GM19467 (cell line): Measurements from ENCODE around the gene SPAG17.

Experiments
- ATAC-seq: cut with Tn5 transposase; IDR thresholded peaks from one replicate; pipeline ENCODE4 v1.9.1; 2021; ENCODE audit warnings: mild to moderate bottlenecking, moderate library complexity; ENCODE audit not compliant: unreplicated experiment

SPAG17 gene

GRCh38 chr1:118122234-118123004 is 62.6 kb downstream of the SPAG17 start:
- no peak for ATAC-seq

GRCh38 chr1:118118873-118119463 is 66.1 kb downstream of the SPAG17 start:
- ATAC-seq: no peak

- no peak for ATAC-seq
Measured at GRCh38 chr1:118118469-118118868, 66.6 kb downstream of the SPAG17 start.

- no peak for ATAC-seq
Measured at GRCh38 chr1:118117521-118117920, 67.5 kb downstream of the SPAG17 start.

- no peak for ATAC-seq
Measured at GRCh38 chr1:118116909-118117308, 68.1 kb downstream of the SPAG17 start.

GRCh38 chr1:118116401-118116800 is 68.6 kb downstream of the SPAG17 start:
- ATAC-seq: no peak

- no peak for ATAC-seq
Measured at GRCh38 chr1:118115567-118116295, 69.3 kb downstream of the SPAG17 start.

GRCh38 chr1:118113261-118113660 is 71.8 kb downstream of the SPAG17 start:
- no peak for ATAC-seq

GRCh38 chr1:118110580-118110979 is 74.4 kb downstream of the SPAG17 start:
- ATAC-seq: no peak

- ATAC-seq: no peak
Measured at GRCh38 chr1:118104951-118105350, 80.1 kb downstream of the SPAG17 start.

GRCh38 chr1:118102445-118102844 is 82.6 kb downstream of the SPAG17 start:
- ATAC-seq: no peak

- no peak for ATAC-seq
Measured at GRCh38 chr1:118101999-118102398, 83.0 kb downstream of the SPAG17 start.

GRCh38 chr1:118101515-118101844 is 83.5 kb downstream of the SPAG17 start:
- ATAC-seq: no peak

GRCh38 chr1:118100686-118101514 is 84.1 kb downstream of the SPAG17 start:
- ATAC-seq: no peak

GRCh38 chr1:118099686-118100085 is 85.3 kb downstream of the SPAG17 start:
- no peak for ATAC-seq

GRCh38 chr1:118097622-118098348 is 87.2 kb downstream of the SPAG17 start:
- no peak for ATAC-seq

GRCh38 chr1:118093017-118093416 is 92.0 kb downstream of the SPAG17 start:
- ATAC-seq: no peak

GRCh38 chr1:118090130-118090529 is 94.9 kb downstream of the SPAG17 start:
- no peak for ATAC-seq

GRCh38 chr1:118085365-118085764 is 99.7 kb downstream of the SPAG17 start:
- ATAC-seq: no peak

- ATAC-seq: no peak
Measured at GRCh38 chr1:118084400-118084799, 100.6 kb downstream of the SPAG17 start.

- no peak for ATAC-seq
Measured at GRCh38 chr1:118082984-118083383, 102.0 kb downstream of the SPAG17 start.
